HT1080 (cell line): Measurements from ENCODE around the gene DLG2. TPM values are rescaled to one million over a fixed set of nuclear protein-coding genes. Genes with fewer than 3 reads are reported as not detected.
A peak's percentile ranks its signal among the peaks of the same experiment; 100 is the strongest.

Experiments
- DNase-seq: peaks from one replicate; pipeline ENCODE4 v3.0.0-alpha.2; 2015; ENCODE audit warnings: low read depth
- total RNA-seq: library from RNA; depleted of rRNA; stranded (reverse); fragments of >200 nt; shearing (Covaris generic); gene quantifications from 2 replicates; pipeline ENCODE4 v1.2.3, GENCODE V29; 2014

DLG2 gene
- total RNA-seq, 1 experiment from 2014 or later: 0.34 TPM

DNA sequence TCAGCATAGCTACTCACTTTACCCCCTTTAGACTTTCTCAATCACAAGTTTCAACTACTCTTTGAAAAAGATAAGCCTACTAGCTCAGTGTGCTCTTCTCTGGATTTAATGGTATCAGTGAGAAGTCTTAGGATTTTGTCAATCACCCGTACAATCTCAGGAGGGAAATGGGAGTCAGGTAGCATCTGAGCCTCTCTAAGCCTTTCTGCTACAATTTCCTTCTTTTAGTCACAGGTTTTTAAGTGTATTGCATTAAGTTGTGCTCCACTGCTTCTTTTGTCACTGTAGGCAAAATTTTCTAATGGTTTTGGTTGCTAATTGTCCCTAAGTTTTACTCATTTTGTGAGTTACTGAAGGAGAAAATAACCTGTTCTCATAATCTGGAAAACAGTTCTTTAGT is 1582.4 kb downstream of the DLG2 start:
- no peak for DNase-seq

DNA sequence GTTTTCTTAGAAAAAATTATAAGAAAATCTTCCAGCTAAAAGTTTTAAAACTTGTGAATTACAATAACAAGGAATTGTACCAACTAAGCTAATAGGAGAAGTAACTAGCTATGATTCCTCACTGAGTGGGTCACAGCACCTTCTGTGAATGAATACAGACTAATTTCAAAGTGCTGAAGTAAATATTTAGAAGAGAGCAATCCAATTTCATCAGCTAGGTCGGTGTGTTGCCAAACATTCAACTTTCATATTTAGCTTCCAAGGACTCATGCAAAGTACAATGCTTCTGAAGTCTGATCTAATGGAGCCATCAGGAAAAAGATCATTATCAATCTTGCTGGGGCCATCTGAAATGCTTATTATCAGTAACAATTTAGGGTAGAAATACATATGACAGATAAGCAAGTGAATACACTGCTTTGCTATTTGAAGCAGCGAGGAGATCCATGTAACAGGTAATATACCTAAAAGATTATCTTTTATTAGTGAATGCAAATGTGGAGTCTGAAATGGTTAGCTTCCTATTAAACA is 1590.4 kb downstream of the DLG2 start:
- DNase-seq: no peak

GRCh38 chr11:84035645-84036044 is 1591.5 kb downstream of the DLG2 start:
- no peak for DNase-seq

GRCh38 chr11:84034484-84034883 is 1592.7 kb downstream of the DLG2 start:
- DNase-seq: no peak

- DNase-seq: no peak
Observed at GRCh38 chr11:84024266-84024665, 1602.9 kb downstream of the DLG2 start.

- DNase-seq: no peak
Observed at GRCh38 chr11:84022695-84023094, 1604.4 kb downstream of the DLG2 start.

DNA sequence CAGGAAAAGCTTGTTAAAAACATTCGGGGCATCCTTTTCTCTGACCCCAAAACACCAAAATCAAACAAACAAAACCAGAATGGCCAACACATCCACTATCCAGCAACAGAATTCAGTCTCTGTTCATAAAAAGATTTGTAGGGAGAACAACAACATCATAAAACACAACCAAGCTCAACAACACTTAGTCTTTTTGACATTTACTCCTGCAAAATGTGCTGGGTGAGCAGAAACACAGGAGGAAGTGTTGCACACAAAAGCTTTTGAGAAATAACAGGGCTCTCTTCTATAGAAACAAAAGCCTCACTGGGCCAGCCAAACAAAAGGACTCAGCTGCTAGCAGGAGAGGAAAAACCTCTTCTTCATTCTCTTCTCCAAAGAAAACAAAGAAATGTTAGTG is 1604.9 kb downstream of the DLG2 start:
- no peak for DNase-seq

- no peak for DNase-seq
Observed at GRCh38 chr11:84021291-84021690, 1605.9 kb downstream of the DLG2 start.

- peak; percentile 81 for DNase-seq
Observed at GRCh38 chr11:84019571-84020194, 1607.5 kb downstream of the DLG2 start.

DNA sequence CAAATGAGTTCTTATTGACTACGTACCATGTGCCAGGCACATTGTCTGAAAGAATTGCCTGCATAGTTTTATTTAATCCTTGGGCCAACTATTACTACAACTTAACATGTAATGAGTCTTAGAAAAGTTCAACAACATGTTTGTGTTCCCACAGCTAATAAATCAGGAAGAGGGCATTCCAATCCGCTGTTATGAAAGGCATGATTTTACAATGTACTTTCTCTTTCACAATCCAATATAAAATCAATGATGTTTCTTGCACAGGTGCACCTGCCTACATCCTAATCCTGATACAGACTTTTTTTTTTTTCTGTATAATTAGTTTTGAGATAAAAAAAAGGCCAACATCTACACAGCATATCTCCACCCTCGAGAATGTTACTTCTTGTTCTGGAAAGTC is 1612.6 kb downstream of the DLG2 start:
- DNase-seq: no peak

GRCh38 chr11:84012171-84012826 is 1614.8 kb downstream of the DLG2 start:
- no peak for DNase-seq

GRCh38 chr11:84003181-84003580 is 1624.0 kb downstream of the DLG2 start:
- no peak for DNase-seq

DNA sequence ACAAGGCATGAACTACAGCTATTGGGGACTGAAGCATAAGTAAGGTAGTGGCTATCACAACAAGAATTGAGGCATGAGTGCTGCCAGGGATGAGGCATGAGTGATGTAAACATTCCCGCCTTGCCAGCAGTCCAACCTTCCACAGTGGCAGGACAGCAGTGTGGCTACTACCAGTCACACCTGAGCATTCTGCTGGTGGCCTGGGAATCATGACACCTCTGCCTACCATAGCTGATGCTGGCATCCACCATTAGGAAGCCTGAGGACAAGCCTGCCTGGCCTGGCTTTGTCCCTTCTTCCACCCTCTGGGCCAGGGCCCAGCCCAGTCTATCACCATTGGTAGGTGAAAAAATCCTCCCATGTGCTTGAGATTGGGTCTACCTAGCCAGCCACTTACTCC is 1628.2 kb downstream of the DLG2 start:
- no peak for DNase-seq

GRCh38 chr11:83990160-83990733 is 1636.9 kb downstream of the DLG2 start:
- DNase-seq: no peak

- DNase-seq: no peak
Observed at GRCh38 chr11:83982825-83983224, 1644.3 kb downstream of the DLG2 start.

DNA sequence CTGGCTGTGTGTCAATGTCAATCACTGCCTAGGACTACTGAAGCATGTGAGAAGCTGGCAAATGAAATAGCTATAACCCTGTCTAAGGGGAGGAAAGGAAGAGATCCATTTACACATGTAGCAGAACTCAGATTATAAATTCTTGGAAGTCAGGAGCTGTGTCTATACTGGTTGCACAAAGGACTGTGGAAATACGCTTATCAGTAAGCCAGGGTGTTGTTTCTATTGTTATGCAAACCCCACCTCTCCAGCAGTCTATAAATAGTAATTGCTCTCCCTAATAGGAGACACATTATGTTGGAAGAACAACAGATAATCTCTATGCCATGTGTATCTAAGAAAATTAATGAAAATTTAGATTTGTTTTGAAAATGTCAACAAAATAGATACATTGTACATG is 1647.6 kb downstream of the DLG2 start:
- DNase-seq: no peak

GRCh38 chr11:83978942-83979341 is 1648.2 kb downstream of the DLG2 start:
- DNase-seq: no peak

DNA sequence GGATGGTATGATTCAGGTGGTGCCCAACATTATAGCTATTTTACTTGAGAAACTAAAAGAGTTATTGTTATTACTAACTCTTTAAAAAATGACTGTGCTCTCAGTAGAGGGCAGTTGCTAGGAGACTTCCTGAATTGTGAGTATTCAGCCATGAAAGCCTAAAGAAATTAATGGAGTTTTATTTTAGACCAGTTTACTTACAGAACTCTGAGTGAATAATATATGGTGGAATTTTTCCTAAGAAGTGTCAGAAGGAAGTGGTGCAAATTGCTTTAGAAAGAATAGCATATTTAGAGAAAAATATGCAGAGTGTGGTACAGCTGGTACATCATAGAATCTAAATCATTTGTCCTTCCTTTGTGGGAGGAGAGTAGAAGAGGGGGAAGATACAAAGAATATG is 1651.1 kb downstream of the DLG2 start:
- DNase-seq: no peak

DNA sequence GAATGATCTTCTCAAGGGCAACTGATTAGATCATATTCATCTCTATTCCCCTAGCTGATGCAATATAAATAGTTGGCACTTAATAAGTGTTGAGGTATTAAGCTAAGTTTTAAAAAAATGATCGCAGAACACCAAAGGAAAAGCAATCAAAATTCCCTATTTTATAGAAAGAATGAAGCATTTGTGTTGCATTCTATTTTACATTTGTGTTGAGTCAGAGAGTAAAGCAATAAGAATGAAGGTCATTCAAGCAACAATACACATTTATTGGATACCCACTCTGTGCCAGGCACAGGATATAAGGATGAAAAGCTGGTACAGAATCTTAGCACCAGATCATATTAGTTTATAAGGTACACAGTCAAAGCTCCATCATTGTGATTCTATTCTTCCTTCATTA is 1654.6 kb downstream of the DLG2 start:
- no peak for DNase-seq

- peak; percentile 36 for DNase-seq
Observed at GRCh38 chr11:83971063-83971462, 1656.1 kb downstream of the DLG2 start.

DNA sequence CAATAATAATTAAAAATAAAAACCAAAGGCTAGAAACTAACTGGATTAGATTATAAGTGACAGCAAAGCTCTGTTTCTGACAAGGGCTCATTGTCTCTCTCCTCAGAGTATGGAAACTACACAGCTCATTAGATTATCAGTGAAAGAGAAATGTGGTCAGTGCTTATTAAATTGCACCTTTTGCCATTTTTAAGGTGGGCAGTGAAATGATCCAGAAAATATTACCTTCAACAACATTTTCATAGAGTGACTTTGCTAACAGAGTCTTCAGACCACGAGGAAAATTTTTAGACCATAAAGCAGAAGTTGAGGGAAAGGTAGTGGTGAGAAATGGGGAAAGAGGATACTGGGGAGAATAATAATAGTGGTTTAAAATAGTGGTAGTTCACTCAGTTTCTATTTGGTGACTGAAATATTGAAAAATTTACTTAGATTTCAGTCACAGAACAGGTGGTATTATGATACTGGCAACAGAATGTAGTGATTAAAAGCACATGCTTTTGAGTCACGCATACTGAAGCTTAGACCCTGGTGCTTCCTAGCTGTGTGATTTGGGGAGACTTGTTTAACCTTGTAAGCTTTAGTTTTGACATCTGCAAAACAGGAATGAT is 1657.0 kb downstream of the DLG2 start:
- no peak for DNase-seq
